ENCODE measurements around the gene RAB3IL1. TPM values are rescaled to one million over a fixed set of nuclear protein-coding genes. Genes with fewer than 3 reads are reported as not detected.
A peak's percentile ranks its signal among the peaks of the same experiment; 100 is the strongest.

The RAB3IL1 gene
- total RNA-seq, 3 donors from 2014 or later: 11.7 to 27.9 (median 22.6) TPM

- Histone ChIP-seq H3K4me3 (no peak overlapping the region), H3K27me3 (no peaks in the 10 kb centered on the region), H3K4me1 (no peaks in the 10 kb centered on the region), H3K9me3 (no peaks in the 10 kb centered on the region), H3K36me3 (no peaks in the 10 kb centered on the region), H3K27ac (no peak overlapping the region)
- intact Hi-C loops (cut with DNase I; ENCODE audit: low total_unique reads): no loop called here
- TF ChIP-seq POLR2A (IDR thresholded peaks at IDR 0.05): no peak
- no peak for TF ChIP-seq POLR2AphosphoS5 (IDR thresholded peaks at IDR 0.05)
- no peak for TF ChIP-seq CTCF (IDR thresholded peaks at IDR 0.05)
- no peak for DNase-seq (ENCODE audit: low spot score in 2 of 2)
These were observed 44.3 kb downstream of the RAB3IL1 start for GRCh38 chr11:61872935-61873565.

GRCh38 chr11:61871158-61871597 lies 46.2 kb downstream of the RAB3IL1 start:
- H3K4me1 ChIP-seq: no peaks in the 10 kb centered on the region
- H3K36me3 ChIP-seq: no peaks in the 10 kb centered on the region
- intact Hi-C loops (cut with DNase I; ENCODE audit: low total_unique reads): no loop called here
- no peaks in the 10 kb centered on the region for H3K27me3 ChIP-seq
- no peak overlapping the region for H3K27ac ChIP-seq
- peak overlapping the region in 1 of 3 donors; percentile 36 for H3K4me3 ChIP-seq
- TF ChIP-seq CTCF (IDR thresholded peaks at IDR 0.05) (peak; percentile 70 to 84 (median 81)), POLR2AphosphoS5 (IDR thresholded peaks at IDR 0.05) (no peak), POLR2A (IDR thresholded peaks at IDR 0.05) (no peak)
- peak in 1 of 2 donors; percentile 50 for DNase-seq (ENCODE audit: low spot score in 2 of 2)
- no peaks in the 10 kb centered on the region for H3K9me3 ChIP-seq

GRCh38 chr11:61870541-61871031 lies 46.8 kb downstream of the RAB3IL1 start:
- TF ChIP-seq CTCF (IDR thresholded peaks at IDR 0.05) (no peak), POLR2AphosphoS5 (IDR thresholded peaks at IDR 0.05) (no peak), POLR2A (IDR thresholded peaks at IDR 0.05) (no peak)
- intact Hi-C loops (cut with DNase I; ENCODE audit: low total_unique reads): no loop called here
- no peak for DNase-seq (ENCODE audit: low spot score in 2 of 2)
- H3K27me3 ChIP-seq: no peaks in the 10 kb centered on the region
- no peak overlapping the region for H3K27ac ChIP-seq
- H3K36me3 ChIP-seq: no peaks in the 10 kb centered on the region
- H3K9me3 ChIP-seq: no peaks in the 10 kb centered on the region
- H3K4me1 ChIP-seq: no peaks in the 10 kb centered on the region
- no peak overlapping the region for H3K4me3 ChIP-seq

- Histone ChIP-seq H3K4me1 (no peaks in the 10 kb centered on the region), H3K27me3 (no peaks in the 10 kb centered on the region), H3K36me3 (no peaks in the 10 kb centered on the region), H3K4me3 (no peak overlapping the region), H3K27ac (no peak overlapping the region), H3K9me3 (no peaks in the 10 kb centered on the region)
- TF ChIP-seq POLR2AphosphoS5 (IDR thresholded peaks at IDR 0.05): no peak
- TF ChIP-seq CTCF (IDR thresholded peaks at IDR 0.05): no peak
- TF ChIP-seq POLR2A (IDR thresholded peaks at IDR 0.05): no peak
- no peak for DNase-seq (ENCODE audit: low spot score in 2 of 2)
- intact Hi-C loops (cut with DNase I; ENCODE audit: low total_unique reads): loop anchor here (1.0 kb wide), 1 partner anchor 32 kb away; no protein-coding TSS in a partner anchor
These were observed 47.5 kb downstream of the RAB3IL1 start for GRCh38 chr11:61869708-61870451.

GRCh38 chr11:61869429-61869707 lies 48.0 kb downstream of the RAB3IL1 start:
- no peak overlapping the region for H3K27ac ChIP-seq
- no peaks in the 10 kb centered on the region for H3K4me1 ChIP-seq
- no peaks in the 10 kb centered on the region for H3K27me3 ChIP-seq
- intact Hi-C loops (cut with DNase I; ENCODE audit: low total_unique reads): loop anchor here (1.0 kb wide), 1 partner anchor 31 kb away; no protein-coding TSS in a partner anchor
- no peak overlapping the region for H3K4me3 ChIP-seq
- H3K36me3 ChIP-seq: no peaks in the 10 kb centered on the region
- DNase-seq (ENCODE audit: low spot score in 2 of 2): no peak
- no peak for TF ChIP-seq POLR2AphosphoS5 (IDR thresholded peaks at IDR 0.05)
- H3K9me3 ChIP-seq: no peaks in the 10 kb centered on the region

Data from breast epithelium (tissue), 4 donors.